SH-SY5Y (cell line): ENCODE measurements around the gene TM2D3.

Source experiments
- GATA2 ChIP-seq: IDR thresholded peaks from 2 replicates; pipeline ENCODE4 v1.6.1; 2011; ENCODE audit warnings: mild to moderate bottlenecking, low read depth, low read length
- GATA3 ChIP-seq: IDR thresholded peaks from 2 replicates; pipeline ENCODE4 v1.6.1; 2011; ENCODE audit warnings: low read depth, mild to moderate bottlenecking, low read length, moderate library complexity

The TM2D3 gene

GRCh38 chr15:101672298-101672697 is 20.1 kb upstream of the TM2D3 start:
- TF ChIP-seq GATA3 (no peak), GATA2 (no peak)

GRCh38 chr15:101669744-101670143 is 17.6 kb upstream of the TM2D3 start:
- TF ChIP-seq GATA3 (no peak), GATA2 (no peak)

- TF ChIP-seq GATA2 (no peak), GATA3 (no peak)
These were observed 15.7 kb upstream of the TM2D3 start for GRCh38 chr15:101667881-101668280.

GRCh38 chr15:101664303-101664913 is 12.2 kb upstream of the TM2D3 start:
- TF ChIP-seq GATA2 = no peak
- no peak for TF ChIP-seq GATA3

- TF ChIP-seq GATA3 = no peak
These were observed 10.0 kb upstream of the TM2D3 start for GRCh38 chr15:101662203-101662602.

- no peak for TF ChIP-seq GATA3
- no peak for TF ChIP-seq GATA2
These were observed 7.8 kb upstream of the TM2D3 start for GRCh38 chr15:101660005-101660404.

GRCh38 chr15:101657968-101658784 is 6.0 kb upstream of the TM2D3 start:
- TF ChIP-seq GATA2 (no peak), GATA3 (no peak)

- TF ChIP-seq GATA2 = no peak
- no peak for TF ChIP-seq GATA3
These were observed 5.0 kb upstream of the TM2D3 start for GRCh38 chr15:101657171-101657570.

- TF ChIP-seq GATA3 (no peak), GATA2 (no peak)
These were observed 2.0 kb upstream of the TM2D3 start for GRCh38 chr15:101654171-101654570.

- TF ChIP-seq GATA2 (no peak), GATA3 (no peak)
These were observed 727 bp upstream of the TM2D3 start for GRCh38 chr15:101652786-101653430.

GRCh38 chr15:101651554-101652097 is 555 bp downstream of the TM2D3 start:
- TF ChIP-seq GATA2 (no peak), GATA3 (no peak)

GRCh38 chr15:101650145-101650544 is 2.0 kb downstream of the TM2D3 start:
- TF ChIP-seq GATA2 (no peak), GATA3 (no peak)

GRCh38 chr15:101648356-101648755 is 3.8 kb downstream of the TM2D3 start:
- TF ChIP-seq GATA3 (no peak), GATA2 (no peak)

- no peak for TF ChIP-seq GATA3
- TF ChIP-seq GATA2 = no peak
These were observed 4.9 kb downstream of the TM2D3 start for GRCh38 chr15:101647251-101647650.
